Measurements from ENCODE around the gene MTFR1L.

MTFR1L gene

DNA sequence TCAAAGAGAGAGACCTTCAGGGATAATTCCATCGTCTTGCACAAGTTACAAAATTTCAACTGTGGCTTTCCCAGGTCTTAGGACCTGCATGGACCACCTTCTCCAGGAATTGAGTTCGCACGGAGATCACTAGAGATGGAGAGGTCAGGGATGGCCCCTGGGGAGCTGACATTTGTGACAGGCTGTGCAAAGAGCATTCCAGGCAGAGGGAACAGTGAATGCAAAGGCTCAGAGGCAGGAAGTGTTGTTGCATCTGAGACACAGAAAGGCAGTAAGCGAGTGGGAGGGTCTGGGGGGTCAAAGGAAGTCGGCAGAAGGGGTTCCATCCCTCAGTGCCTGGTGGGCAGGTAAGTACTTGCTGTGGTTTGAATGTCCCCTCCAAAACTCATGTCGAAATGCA lies 29.3 kb upstream of the MTFR1L start:
- DNase-seq (ENCODE audit: low read depth): no peak

DNA sequence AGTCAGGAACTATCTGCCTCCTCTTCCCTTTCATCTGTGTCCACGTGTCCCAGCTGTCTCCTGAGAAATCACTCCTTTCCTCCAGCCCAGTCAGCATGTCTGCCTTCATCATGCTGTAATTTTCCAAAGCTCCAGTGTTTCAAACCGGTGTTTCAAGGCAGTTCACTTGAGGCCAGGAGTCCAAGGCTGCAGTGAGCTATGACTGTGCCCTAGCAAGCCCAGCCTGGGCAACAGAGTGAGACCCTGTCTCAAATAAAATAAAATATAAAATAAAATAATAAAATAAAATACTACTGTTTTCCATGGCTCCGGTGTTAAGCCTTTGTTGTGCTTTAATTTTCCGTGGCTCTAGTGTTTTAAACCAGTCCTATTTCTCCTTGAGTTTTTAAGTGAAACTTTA lies 27.6 kb upstream of the MTFR1L start:
- no peak for DNase-seq (ENCODE audit: low read depth)

DNA sequence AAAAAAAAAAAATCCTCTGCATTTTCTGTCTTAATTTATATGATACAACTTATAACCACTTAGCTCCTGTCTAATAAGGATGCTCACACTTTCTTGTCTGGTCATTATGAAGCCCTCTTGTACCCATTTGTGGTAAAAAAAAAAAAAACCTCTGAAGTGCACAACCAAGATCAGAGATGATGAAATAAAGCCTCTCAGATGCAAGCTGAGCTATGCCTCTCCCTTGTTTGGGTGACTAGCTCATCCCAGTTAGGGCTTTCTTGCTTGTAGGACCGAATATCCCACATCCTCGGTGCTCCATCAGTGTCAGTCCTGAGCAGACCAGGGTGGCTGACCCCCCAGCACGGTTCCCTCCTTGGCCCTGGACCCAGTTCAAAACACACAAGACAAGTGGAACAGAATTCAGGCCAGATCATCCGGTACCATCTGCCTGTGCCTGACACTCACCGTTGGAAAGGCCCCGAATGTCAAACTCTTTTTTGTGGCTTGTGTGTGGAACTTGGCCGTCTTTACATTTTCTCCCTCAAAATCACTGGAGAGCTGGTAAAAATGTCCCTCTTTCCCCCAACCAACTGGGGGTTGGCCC lies 26.1 kb upstream of the MTFR1L start:
- DNase-seq (ENCODE audit: low read depth): no peak

DNA sequence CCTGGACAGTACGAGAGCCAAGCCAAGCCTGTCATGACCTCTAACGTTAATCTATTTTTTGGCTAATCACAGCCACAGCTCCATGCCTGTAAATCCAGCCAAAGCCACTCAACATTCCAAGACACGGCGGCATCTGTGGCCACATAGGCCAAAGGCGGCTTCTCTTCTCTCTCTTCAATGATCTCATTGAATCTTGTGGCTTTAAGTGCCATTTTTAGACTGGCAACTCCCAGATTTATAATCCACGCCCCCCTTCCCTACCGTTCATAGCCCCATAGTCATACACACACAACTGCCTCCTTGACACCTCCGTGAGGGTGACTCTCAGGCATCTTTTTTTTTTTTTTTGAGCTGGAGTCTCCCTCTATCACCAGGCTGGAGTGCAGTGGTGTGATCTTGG lies 25.4 kb upstream of the MTFR1L start:
- DNase-seq (ENCODE audit: low read depth): no peak

DNA sequence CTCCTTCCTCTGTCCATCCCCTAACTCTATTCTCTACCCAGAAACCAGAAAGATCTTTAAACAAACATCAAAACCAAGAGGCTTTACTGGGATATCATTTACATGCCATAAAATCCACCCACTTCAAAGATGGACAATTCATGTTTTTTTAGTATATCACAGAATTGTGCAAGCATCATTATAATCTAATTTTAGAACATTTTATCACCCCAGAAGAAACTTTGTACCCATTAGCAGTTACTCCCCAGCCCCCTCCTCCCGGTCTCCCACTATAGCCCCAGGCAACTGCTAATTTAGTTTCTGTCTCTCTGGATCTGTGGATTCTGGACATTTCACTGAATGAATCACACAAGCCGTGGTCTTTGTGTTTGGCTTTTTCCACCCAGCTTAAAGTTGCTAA lies 24.5 kb upstream of the MTFR1L start:
- DNase-seq (ENCODE audit: low read depth): no peak

DNA sequence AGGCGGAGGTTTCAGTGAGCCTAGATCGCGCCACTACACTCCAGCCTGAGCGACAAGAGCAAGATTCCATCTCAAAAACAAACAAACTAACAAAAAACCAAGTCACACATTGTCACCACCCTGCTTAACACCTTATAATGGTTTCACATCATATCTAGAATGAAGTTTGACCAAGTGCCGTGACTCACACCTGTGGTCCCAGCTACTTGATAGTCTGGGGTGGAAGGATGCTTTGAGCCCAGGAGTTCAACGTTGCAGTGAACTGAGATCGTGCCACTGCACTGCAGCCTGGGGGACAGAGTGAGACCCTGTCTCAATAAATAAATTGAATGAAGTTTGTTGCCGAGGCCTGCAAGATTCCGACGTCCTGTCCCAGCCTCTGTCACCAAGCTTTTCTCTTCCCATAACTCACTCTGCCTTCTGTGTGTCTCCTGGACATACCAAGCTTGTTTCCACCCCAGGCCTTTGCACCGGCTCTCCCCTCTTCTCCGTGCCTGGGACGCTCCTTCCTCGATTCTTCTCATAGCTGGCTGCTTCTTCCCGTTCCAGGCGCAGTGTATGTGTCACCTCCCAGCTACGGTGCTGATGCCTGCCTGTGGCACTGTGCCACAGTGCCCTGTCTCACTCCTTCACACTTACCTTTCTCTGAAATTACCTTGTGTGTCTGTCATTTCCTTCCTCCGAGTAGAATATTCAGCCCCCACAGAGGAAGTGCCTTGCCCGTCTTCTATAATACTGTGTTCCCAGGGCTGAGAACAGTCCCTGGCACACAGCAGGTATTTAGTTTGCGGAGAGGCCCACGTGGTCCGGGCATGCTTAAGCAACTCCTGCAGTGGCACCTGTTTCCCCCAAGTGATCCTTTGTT lies 23.6 kb upstream of the MTFR1L start:
- no peak for DNase-seq (ENCODE audit: low read depth)

DNA sequence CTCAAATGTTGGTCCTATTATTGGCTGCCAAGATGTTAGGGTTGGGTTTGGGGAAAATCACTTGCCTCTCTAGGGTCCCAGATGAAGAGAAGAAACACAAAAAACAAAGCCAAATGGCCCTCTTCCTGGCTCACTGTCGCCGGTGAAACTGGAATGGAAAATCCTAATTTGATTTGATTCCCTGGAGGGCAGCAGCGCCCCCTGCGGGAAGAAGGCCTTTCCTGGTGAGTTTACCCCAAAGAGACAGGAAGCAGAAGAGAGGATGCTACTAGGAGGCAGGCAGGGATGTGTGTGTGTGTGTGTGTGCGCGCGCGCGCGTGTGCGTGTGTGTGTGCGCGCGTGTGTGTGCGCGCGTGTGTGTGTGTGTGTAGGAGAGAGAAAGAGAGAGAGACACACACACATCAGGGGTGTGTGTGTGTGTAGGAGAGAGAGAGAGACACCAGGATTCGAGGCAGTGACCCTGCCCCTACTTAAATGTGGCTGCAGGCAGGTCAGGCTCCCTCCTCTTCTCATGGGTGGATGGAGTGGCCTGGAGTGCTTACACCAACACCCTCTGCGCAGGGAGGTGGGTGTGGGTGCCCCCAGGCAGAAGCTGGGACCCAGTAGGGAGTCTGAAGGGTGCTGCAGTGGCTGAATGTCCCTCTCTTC lies 22.8 kb upstream of the MTFR1L start:
- peak; percentile 57 for DNase-seq (ENCODE audit: low read depth)

DNA sequence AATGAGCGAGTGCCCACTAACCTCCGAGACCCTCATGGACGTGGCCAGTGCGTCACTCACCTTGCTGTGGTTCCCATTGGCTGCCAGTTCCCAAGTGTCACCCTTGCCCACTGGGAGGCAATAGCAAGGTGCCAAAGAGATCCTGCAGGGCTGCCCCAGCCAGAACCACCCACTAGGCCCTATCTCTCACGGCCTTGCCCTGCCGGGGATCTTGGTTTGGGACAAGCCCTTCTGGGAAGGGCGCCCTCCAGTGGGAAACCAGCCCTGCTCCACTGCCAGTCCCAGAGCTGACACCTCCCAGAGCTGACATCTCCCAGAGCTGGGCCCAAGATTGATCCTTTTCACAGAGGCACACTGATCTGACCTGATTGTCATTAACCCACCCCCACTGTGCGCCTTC lies 21.8 kb upstream of the MTFR1L start:
- DNase-seq (ENCODE audit: low read depth): no peak

DNA sequence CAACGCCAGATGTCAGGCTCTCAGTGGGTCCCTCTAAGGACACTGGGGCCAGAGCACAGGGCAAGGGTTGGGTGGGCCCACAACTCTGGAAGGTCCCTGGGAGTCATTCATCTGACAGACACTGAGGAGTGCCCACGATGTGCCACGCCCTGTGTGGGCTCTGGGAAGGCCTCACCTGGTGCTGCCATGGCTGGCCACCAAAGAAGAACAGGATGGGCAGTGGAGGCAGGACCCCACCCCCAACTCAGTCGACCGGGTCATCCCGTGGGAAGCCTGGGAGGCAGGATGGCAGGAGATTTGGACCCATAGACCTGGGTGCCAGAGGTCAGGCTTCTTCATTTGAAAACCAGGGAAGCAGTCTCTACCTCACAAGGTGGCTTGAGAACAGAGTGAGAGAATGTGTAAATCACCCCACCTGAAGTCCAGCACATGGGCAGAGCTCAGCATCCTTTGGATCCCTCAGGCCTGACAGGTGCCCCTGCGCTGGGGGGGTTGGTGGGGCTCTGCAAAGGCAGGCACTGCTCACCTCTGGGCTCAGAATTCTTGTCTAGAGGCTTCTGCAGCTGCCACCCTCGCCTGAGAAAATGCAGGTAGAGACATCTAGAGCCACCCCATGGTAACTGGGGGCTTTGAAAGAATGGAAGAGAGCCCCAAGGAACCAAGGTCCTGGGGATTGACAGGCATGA lies 20.9 kb upstream of the MTFR1L start:
- DNase-seq (ENCODE audit: low read depth): no peak

DNA sequence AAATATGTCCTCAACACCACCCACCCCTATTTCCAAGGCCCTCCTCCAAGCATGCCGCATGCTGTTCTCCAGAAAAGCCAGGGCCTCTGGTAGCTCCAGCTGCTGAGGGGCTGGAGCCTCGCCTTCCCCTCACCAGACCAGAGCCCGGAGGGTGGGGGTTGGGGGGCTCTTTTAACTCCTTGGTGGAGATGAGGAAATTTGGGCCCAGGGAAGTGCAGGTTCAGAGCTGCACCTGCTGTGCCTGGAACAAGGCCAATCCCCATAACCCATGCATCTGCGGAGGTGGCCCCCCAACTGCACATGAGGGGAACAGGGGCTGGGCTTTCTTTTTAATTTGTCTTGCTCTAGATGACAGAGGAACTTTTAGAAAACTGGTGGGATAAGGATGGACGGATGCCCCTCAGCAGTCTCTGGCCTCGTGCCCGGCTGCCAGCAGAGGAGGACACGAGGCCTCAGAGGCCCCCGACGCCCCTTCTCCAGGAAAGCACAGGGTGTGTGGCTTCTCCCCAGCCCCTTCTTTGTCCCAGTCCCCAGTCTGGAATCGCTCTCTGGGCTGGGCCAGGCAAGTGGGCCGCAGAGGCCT lies 20.3 kb upstream of the MTFR1L start:
- no peak for DNase-seq (ENCODE audit: low read depth)

DNA sequence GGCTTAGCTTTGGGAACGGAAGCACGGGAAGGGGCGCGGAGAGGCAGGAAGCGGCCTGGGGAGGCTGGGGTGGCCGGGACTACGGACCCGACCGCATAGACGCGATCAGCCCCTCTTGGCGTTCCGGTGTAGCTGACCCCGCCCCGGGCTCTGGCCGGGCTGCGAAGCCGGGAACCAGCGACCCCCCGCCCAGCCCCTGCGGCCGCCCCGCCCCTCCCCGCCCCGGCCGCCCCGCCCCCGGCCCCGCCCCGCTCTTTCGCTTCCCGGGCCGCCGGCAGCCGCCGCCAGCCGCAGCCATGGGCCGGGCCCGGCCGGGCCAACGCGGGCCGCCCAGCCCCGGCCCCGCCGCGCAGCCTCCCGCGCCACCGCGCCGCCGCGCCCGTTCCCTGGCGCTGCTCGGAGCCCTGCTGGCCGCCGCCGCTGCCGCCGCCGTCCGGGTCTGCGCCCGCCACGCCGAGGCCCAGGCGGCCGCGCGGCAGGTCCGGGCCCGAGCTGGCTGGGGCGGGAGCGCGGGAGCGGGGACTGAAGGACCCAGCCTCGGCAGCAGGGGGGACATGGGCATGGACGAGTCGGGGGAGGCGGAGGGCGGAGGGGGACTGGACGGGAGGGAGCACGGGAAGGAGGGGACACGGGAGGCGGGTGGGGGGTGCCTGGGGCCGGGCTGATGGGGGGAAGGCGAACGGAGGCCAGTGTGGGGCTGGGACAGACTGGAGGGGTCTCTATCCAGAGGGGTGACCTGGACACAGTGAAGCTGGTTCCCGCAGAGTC lies 19.6 kb upstream of the MTFR1L start, which contains the start of gene SELENON:
TSS of gene SELENON (plus strand) at position 259 of the 768 bp plus-strand sequence. CDS start at position 297, 38 bp downstream.
- peak; percentile 18 for DNase-seq (ENCODE audit: low read depth)

DNA sequence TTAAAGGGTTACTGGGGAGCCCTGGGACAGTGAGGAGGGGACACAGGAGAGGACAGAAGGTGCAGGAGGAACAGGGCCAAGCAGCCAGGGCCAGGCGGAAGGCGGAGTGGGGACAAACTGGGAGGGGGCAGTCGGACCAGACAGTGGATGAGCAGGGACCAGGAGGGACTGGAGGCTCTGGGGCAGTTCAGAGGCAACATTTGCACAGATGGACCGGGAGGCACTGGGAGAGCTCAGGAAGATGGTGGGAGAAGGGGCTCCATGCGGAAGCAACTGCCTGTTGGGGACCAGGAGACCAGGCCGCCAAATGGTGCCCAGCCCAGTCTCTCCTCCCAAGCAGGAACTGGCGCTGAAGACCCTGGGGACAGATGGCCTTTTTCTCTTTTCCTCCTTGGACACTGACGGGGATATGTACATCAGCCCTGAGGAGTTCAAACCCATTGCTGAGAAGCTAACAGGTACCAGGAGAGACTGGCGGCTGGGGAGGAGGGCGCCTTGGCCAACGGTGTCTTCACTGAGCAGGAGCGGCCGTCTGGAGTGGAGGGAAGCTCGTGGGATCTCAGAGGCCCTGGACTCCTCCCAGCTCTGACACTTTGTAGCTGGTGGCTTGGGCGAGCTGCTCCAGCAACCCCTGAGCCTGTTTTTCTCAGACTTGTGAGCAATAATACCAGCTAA lies 18.9 kb upstream of the MTFR1L start:
- no peak for DNase-seq (ENCODE audit: low read depth)

DNA sequence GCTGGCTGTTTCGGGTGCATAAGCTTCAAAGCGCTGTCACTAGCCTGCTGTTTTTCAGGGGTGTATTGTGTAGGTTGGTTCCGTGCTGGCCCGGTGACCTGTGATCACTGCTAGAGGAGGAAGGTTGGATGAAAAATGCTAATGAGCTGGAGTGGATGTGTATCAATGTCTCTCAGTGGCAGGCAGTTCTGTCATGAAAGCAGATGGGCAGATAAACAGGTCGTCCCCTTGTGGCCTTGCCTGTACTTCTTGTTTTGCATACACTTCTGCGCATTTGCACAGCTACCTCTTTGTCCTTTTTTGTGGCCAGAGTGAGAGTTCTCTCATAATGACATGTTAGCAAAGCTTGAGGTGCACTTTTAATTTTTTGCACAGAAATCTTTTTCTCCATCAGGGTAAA lies 16.8 kb upstream of the MTFR1L start:
- no peak for DNase-seq (ENCODE audit: low read depth)

DNA sequence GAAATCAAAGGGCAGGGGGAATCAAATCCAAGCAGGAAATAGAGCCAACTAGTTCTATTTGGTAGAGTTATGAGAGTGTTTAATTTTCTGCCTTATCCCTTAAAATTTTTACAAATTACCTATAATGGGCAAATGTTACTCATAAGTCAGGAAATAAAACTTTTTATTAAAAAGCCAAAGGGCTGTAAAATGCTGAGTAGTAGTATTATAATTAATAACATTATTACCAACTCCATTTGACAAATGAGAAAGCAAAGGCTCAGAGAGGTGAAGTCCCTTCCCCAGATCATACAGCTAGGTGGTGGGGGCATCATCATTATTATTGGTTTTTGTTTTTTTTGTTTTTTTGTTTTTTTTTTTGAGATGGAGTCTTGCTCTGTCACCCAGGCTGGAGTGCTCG lies 16.4 kb upstream of the MTFR1L start:
- no peak for DNase-seq (ENCODE audit: low read depth)

DNA sequence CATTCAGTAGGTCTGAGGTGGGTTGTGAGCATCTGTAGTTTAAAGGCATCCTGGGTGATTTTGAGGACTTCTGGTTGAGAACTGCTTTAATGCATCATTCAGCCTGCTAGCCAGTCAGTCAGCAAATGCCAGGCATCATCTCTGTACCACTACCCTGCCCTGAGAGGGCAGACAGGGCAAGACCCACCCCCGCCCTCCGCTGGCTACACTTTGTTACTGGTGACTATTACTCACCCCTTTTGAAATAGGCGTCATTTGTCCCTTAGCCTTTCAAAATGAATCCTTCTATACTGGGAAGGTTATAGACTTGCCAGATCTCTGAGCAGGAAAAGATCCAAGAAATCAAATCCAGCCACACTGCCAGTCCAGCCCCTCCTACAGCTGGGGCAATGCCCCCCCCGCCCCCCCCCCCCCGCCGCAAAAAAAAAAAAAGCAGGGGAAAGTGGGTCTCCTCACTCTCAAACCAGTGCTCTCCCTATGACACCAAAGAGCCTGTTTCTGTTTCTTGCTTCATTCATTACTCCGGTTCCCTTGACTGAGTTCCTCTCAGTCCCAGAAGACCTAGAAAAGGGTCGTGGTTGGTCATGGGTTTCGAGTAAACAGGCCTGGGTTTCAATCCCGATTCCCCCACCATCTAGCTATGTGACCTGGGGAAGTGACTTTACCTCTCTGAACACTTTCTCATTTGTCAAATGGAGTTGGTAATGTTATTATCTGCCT lies 15.3 kb upstream of the MTFR1L start:
- DNase-seq (ENCODE audit: low read depth): no peak

DNA sequence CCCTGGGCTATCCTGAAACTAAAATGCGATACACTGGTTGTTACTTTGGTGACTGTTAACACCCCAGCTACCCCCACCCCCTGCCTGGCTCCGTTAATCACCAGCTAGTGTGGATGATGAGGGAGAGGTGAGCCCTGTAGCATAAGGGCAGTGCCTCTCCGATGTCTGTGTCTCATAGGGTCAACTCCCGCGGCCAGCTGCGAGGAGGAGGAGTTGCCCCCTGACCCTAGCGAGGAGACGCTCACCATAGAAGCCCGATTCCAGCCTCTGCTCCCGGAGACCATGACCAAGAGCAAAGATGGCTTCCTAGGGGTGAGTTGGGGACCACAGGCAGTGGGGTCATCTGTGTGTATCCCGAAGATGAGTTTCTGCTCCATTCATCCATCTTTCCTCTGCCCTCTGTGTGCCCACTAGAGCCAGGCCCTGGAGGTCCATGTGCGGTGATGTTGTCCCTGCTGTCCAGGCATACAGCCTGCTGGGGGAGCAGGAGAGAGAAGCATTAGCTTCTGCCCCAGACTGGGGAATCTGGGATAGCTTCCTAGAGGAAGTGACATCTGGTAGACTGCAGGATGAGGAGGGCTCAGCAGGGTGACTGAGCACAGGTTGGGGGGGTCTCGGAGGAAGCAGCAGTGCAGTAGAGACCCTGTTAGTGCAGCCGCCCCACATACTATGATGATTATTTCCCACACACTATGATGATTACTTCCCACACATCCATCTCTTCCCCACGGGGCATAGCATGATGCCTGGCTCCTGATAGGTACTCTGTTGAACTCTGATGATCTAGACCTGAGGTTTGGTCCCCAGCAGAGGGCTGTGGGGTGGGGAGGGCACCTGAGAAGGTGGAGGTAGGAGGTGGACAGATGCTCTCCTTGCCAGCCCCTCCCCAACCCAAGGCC lies 14.5 kb upstream of the MTFR1L start:
- DNase-seq (ENCODE audit: low read depth): no peak

DNA sequence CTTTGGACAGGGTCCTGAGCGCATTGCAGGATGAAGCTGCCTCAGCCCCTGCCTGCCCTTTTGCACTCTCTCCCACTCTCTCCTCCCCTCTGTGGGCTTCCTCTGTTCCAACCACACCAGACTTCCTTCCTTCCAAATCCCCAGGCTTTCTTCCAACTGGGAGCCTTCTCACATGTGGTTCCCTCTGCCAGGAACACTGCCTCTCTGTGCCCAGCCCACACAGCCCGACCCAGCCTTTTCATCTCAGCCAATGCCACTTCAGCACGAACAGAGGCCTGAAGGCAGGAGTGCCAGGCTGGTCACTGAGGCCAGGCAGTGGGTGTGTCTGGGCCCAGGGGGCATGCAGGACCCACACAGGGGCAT lies 13.9 kb upstream of the MTFR1L start:
- no peak for DNase-seq (ENCODE audit: low read depth)

DNA sequence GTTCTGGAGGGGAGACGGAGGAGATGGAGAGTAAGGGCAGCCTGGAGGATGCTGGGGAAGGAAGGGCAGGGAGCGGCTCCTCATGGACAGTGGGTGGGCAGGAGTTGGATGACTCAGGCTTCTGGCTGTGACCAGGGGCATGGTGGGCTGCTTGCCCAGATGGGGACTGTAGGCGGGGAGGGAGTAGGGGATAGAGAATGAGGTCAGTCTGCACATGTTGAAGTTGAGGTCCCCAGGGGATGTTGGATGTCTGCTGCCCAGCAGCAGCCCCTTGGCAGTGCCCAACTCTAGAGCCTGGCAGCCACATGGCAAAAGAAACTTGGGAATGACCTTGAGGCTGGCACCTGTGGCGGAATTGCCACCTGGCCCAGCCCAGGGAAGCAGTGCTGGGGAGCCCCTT lies 13.3 kb upstream of the MTFR1L start:
- no peak for DNase-seq (ENCODE audit: low read depth)
